Skin of body (tissue), 2 donors: Measurements from ENCODE around the gene MEGF6. TPM values are rescaled to one million over a fixed set of nuclear protein-coding genes. Genes with fewer than 3 reads are reported as not detected.
"Not testable (repeated sequence)": the region's sequence is repeated elsewhere in the genome, so short reads cannot be mapped to it uniquely, and the experiment has no call there.

Experiments
- DNase-seq: peaks from one replicate; lab custom pipeline; 2025; lab: John Stamatoyannopoulos, UW
- total RNA-seq: library from RNA; depleted of rRNA; stranded (reverse); fragments of >200 nt; gene quantifications from one replicate; pipeline ENCODE4 v1.2.3, GENCODE V29; 2014

The MEGF6 gene
- total RNA-seq, 1 donor from 2014 or later = 62.5 TPM

DNA sequence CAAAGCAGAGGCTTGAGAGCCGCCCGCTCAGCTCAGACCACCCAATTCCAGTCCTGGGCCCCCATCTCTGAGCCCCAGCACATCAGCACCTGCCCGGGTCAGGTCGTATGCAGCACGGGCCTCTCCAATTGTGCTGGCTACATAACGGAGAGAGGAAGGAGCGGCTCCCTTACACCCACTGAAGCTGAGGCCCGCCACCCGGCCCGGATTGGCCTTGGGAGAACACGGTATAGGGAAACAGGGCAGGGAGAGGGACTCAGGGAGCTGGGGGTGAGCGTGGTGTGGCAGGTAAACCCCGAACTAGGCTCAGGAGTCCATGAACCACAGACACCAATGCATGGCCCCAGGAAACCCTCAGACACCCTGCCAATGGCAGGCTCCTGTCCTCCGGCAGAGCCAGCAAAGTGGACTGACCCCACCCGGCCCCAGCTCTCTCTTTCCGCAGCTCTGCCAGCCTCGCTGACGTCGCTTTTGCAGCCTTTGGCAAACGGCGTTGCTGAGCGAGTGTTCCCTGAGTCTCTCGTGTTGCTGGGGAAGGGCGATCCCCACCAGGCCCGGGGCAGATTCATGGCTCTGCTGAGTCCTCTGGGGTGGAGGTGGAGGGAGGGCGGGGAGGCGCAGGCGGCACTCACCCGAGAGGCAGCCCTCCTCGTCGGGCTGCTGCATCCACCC, 16.5 kb downstream of the MEGF6 start:
- no peak for DNase-seq

DNA sequence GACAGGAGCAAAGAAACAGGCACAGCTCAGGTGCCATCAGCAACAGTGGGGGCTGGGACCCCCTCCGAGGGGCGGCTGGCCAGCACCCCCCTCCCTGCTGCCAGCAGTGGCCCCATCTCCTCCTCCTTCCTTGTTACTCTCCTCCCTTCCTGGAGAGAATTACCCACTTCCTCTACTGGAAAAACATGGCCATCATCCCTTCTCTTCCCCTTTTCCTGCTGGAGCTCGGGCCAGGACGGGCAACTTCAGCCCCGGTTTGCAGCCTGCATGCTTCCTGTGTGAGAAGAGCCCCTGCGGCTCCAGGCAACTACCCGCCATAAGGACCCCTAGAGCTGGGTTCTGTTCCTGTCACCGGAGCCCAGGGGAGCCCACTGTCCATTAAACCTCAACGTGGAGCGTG, 17.6 kb downstream of the MEGF6 start:
- no peak for DNase-seq

DNA sequence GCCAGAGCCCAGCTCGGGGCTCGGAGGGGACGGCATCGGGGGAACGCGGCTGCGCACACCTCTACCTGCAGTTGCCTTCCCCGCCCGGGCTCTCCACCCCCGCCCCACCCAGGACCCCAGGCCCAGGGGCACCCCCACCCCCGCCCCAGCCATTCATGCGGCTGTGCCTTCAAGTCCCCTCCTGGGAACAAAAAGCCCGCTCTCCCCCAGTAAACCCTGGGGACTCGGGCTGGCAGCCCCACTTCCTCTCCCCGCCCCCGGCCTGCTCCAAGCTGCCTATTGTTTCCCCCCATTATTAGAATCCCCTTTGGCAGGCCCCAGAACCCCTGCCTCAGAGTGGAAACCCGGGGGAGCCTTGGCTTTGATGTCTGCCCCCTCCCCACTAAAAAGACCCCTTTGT, 18.0 kb downstream of the MEGF6 start:
- DNase-seq = no peak

DNA sequence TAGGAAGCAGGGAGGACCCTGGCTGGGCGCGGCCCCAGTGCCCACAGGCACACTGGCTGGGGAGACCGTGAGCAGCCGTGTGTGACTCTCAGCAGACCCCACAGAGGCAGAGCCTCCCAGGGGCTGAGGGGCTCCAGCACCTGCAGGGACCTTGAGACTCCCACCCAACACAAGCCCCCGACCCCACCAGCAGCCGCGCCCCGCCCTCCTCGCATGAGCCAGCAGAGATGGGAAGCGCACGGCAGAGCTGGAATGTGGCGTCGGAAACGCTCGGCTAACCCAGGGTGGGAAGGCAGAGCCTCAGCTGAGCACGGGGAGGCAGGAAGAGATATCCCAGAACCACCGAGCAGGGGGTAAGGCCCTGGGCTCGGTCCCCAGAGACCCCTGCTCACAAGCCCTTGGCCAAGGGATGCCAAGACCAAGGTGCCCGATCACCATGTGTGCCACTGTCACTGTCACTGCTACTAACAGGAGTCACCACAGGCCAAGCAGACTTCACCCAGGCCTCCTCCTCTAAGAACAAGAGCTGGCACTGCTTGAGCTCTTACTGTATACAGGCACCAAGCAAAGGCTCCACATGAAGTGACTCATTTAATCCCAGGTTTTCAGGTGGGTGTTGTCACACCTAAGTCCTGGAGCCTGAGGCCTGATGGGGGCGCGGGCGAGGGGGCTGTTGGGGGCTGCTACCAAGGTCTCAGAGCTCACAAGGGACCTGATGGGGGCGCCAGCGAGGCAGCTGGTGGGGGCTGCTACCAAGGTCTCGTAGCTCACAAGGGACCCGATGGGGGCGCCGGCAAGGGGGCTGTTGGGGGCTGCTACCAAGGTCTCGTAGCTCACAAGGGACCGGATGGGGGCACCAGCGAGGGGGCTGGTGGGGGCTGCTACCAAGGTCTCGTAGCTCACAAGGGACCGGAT, 20.1 kb downstream of the MEGF6 start:
- DNase-seq = no peak

DNA sequence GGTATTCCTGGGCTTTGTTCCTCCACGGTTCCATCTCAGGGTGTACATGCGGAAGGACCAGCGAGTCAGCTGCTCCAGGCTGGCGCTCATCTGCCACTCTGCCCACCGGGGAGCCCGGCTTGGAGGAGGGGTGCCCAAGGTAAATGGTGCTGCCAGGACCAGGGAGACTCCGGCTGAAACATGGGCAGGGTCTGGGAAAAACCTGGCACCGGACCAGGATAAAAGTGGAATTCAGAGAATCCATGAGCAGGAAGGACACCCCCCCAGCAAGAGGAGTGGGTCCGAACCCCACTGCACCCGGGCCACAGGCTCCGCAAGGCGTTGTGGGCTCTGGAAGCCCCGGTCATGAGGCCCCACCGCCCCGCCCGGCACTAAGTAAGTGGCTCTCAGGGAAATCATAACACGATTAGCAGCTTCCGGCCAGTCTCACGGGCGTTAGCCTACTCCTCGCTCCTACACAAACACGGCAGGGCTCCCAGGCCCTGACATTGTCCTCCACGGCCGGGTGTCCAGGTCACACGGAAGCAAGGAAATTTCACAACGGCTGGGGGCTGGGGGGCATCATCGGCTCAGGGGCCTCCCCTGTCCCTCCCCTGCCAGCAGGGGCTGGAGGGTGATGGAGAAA, 21.1 kb downstream of the MEGF6 start:
- DNase-seq = no peak

DNA sequence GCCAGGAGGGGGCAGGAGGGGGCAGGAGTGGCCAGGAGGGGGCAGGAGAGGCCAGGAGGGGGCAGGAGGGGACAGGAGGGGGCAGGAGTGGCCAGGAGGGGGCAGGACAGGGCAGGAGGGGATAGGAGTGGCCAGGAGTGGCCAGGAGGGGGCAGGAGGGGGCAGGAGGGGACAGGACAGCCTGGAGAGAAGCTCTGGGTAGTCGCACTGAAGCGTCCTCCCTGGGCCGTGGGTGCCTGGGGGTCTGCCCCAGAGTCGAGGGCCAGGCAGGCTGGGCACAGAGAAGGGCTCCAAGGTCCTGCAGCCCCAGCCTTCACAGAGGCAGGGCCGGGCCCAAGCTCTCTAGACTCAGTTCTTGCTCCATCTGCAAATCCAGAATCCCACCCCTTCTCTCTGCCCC, 22.9 kb downstream of the MEGF6 start:
- no peak for DNase-seq

DNA sequence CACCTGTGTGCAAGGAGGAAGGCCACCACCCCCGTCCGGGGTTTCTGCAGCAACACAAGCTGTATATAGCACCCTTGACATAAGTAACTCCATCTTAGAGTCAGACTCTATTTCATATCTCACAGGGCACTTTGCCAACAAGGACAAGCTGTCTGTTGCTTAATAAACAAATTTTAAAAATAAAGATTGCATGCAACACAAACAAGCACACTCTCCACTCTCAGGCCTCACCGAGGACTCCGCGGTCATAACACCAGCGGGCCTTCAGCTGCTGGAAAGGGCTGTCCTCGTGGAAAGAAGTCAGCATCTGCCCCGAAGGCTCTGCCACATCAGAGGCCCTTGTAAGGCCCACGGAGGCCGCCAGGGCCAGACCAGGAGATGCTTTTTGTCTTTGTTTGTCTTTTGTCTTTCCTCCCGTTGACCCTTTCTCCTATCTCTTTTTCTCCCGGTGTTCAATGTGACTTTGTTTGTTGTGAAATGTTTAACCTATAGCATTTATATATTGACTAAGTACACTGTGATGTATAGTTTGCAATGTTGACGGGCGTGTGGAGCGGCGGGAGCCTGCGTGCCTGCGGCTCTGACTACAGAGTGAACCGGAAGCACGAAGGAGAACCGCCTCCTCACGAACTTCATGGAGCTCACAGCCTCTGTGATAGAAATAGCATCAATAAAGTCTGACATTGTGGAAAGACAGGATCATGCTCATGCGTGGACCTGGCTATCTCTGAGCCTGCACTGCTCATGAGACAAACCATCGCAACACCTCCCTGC, 24.1 kb downstream of the MEGF6 start:
- DNase-seq = no peak

DNA sequence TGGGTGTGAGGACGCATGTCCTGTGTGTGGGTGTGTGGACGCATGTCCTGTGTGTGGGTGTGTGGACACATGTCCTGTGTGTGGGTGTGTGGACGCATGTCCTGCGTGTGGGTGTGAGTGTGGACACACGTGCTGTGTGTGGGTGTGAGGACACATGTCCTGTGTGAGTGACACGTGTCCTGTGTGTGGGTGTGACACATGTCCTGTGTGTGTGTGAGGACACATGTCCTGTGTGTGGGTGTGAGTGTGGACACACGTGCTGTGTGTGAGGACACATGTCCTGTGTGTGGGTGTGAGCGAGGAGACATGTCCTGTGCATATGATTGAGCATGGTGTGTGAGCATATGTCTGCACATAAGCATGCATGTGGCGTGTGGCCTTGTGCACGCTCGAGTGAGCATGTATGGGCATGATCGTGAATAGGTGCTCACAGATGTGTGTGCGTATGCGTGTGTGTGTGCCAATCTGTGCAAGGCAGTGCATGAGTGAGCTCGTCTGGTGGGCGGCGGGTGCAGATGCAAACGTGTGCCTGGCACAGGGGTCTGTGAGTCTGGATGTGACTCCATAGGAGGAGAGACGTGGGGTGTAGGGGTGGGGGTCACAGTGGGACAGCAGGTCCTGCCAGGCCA, 25.3 kb downstream of the MEGF6 start:
- DNase-seq = no peak

DNA sequence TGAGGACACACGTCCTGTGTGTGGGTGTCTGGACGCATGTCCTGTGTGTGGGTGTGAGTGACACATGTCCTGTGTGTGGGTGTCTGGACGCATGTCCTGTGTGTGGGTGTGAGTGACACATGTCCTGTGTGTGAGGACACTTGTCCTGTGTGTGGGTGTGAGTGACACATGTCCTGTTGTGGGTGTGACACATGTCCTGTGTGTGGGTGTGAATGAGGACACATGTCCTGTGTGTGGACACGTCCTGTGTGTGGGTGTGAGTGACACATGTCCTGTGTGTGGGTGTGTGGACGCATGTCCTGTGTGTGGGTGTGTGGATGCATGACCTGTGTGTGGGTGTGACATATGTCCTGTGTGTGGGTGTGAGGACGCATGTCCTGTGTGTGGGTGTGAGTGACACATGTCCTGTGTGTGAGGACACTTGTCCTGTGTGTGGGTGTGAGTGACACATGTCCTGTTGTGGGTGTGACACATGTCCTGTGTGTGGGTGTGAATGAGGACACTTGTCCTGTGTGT, 25.9 kb downstream of the MEGF6 start:
- not testable (repeated sequence) for DNase-seq

DNA sequence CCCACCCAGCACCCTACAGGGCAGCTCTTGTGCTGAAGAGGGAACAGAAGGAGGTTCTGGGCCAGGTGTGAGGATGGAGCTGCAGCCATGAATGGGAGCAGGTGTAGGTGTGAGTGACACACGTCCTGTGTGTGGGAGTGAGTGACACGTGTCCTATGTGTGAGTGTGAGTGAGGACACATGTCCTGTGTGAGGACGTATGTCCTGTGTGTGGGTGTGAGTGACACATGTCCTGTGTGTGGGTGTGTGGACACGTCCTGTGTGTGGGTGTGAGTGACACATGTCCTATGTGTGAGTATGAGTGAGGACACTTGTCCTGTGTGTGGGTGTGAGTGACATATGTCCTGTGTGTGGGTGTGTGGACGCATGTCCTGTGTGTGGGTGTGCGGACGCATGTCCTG, 26.4 kb downstream of the MEGF6 start:
- no peak for DNase-seq

DNA sequence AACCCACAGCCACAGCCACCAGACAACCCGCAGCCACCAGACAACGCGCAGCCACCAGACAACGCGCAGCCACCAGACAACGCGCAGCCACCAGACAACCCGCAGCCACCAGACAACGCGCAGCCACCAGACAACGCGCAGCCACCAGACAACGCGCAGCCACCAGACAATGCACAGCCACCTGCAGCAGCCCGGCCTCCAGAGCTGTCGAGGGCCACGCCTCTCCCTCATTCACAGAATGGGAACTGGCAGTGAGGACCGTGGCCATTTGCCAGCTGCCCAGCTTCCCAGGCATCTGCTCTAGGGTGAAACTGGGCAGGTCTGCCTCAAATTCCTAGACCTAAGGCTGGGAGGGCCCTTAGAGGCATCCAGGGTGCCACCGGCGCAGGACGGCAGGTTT, 27.6 kb downstream of the MEGF6 start:
- DNase-seq = not testable (repeated sequence)

DNA sequence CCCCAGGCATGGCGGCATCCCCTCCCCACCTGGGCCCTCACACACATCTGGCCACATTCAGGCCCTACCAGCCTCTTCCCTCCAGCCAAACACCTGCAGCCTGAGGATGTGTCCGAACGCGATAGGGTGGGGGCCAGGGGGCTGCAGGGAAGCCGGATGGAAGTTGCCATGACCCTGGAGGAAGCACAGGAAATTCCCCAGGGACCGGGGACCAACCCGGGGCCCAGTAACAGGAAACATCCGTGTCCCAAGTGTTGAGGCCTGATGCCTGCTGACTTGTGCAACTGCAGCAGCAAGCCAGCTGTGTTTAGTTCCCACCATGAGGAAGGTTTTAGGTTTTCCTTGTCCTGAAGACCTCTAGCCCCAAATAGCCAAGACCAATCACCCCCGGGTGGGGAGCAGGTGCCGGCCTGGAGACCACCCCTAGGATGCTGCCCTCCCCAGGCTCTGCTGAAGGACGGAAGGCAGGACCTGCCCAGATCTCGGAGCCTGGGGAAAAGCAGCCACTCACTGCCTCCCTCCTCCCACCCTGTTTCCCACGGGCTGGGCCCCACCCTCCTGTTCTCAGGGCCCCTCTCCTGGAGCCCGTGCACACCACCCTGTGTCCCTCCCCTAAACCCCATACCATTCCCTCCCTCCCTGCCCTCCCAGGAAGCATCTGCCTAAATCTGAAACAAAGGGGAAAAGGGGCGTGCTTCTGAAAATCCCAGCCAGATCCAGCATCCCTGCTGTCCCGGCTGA, 29.8 kb downstream of the MEGF6 start:
- peak; percentile 30 for DNase-seq

DNA sequence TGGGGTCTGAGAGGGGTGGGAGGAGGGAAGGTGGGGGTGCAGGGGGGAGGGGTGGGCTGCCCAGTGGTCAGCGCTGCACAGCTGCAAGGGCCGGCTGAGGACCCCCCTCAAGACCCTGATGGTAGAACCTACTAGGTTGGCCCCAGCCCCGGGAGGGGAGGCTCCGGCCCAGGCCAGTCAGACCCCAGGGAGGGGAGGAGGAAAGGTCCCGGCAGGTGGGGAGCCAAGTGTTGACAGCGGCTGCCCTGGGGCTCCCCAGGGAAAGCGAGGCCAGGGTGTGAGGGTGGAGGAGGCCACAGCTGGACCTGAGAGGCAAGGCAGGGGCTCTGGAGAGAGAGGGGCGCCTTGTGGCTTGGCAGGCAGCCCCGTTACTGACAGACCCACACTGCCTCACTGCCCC, 31.1 kb downstream of the MEGF6 start:
- DNase-seq = no peak

DNA sequence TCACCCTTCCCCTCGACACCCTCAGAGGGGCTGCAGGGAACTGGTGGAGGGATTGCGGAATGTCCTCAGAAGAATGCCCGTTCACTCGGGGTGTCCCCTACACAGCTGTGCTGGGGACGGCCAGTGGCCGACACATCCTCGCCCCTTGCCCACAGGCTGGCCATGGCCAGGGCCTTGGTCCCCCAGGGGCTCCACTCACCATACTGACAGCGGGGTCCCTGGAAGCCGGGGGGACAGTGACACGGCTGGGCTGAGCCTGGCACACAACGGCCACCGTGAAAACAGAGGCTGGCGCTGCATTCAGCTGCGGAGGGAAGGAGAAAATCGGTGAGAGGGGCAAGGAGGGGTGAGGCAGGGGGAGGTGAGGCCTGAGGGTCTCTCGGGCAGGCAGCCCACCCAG, 31.7 kb downstream of the MEGF6 start:
- DNase-seq = no peak

DNA sequence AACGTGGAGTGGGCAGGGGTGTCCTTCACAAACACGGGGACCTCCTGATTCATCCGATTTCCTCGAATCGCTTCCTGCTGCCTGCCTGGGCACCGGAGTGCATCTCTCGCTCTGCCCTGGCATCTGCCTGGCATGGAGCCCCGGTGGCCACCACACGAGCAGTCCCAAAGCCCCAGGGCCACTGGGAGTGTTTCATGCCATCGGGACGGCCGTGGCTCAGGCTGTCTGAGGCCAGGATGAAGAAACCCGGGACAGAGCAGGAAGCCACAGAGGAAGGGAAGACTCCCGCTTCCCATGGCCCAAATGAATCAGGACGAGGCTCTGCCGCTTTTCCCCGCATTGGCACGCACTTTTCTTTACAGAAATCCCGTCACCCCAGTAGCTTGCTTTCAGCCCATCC, 32.4 kb downstream of the MEGF6 start:
- no peak for DNase-seq

DNA sequence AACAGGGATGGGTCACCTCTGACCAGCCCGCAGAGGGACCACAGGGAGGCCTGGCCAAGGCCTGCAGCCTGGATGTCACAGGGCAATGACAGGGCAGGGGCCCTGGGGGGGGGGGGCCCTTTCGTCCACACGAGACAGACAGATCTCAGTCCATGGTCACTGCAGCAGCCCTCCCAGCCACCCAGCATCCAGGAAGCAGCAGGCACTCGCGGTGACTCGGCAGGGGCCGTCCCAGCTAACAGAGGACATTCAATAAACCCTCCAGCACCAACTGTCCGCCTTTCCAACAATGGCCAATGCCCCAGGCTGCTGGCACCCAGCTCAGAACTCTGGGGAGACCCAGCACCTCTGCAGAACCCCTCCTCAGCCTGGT, 32.9 kb downstream of the MEGF6 start:
- no peak for DNase-seq

DNA sequence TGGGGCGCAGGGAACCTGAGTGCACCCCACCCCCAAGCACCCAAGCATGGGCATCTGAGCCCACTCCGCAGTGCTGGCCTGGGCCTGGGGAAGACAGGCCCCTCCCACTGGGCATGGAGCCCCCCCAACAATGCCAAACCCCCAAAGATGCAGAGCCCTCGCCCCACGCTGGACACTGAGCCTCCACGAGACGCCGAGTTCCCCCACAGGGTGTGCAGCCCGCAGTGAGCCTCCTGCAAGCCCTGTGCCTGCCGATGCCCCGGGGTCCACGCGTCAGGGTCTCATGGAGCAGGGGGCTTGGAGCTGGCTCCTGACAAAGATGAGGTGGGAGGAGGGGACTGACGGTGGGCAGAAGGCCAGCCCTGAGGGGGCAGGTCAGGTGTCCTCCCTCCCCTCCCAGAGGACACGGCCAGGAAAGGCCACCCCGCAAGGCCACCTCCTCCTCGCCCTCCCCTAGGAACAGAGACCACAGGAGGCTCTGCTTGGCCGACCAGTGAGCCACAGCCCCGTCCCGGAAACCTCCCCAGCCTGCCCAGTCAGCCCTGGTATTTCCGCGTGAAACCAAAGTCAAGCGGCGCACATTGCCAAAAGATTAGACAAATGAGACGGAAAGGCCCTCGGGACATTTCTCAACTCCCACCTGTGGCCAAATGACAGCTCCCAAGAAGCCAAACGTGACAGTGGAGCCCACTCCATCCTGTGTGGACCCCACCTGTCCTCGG, 33.4 kb downstream of the MEGF6 start:
- DNase-seq = no peak

DNA sequence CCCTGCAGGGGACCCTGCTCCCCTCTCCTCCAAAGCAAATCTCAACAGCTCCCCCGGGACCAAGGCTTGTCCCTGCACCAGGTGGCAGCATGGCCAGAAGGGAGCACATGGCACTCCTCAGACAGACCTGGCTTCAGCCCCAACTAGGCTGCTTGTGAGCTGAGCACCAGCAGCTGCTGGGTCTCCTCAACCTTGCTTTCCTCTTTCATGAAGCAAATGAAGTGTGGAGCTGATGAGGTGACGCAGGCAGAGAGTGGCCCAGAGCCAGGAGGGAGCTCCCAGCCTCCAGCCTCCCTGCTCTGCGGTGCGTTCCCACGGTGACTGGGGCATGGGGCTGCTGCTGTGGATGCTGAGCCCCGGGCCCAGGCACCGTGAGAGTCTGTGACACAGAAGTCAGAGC, 34.0 kb downstream of the MEGF6 start:
- no peak for DNase-seq

DNA sequence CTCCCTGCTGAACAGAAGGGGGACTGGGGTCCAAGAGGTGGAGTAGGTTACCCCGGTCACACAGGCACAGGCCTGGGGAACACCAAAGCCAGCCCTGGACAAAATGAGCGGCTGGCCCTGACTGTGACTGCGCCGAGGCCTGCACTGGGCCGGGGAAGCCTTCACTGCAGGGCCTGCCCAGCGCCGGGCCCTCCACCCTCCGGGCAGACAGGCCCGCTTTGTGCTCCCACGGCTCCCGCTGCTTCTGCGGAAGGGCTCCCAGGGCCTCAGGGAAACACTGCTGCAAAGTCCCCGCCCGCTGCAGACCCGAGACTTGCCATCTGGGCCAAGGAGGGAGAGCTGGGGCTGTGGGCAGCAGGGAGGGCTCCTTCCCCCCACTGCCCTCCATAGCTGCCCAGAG, 35.3 kb downstream of the MEGF6 start:
- no peak for DNase-seq

DNA sequence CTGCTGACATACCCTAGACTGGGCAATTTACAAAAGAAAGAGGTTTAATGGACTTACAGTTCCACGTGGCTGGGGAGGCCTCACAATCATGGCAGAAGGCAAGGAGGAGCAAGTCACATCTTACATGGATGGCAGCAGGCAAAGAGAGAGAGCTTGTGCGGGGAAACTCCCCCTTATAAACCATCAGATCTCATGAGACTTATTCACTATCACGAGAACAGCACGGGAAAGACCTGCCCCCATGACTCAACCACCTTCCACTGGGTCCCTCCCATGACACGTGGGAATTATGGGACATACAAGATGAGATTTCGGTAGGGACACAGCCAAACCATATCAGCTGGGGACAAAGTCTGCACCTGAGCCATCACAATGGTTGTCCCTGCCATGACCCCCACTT, 35.8 kb downstream of the MEGF6 start:
- not testable (repeated sequence) for DNase-seq
